ENCODE data around the gene ZNF587B. TPM values are rescaled to one million over a fixed set of nuclear protein-coding genes. Genes with fewer than 3 reads are reported as not detected.
A peak's percentile ranks its signal among the peaks of the same experiment; 100 is the strongest.
"Not testable (repeated sequence)": the region's sequence is repeated elsewhere in the genome, so short reads cannot be mapped to it uniquely, and the experiment has no call there.

The ZNF587B gene
- total and polyA plus RNA-seq, 2 donors (not counting 1 experiment from before 2014, with no cell fraction given) = 6.5 to 12.4 TPM

- not testable (repeated sequence) for H3K4me1 ChIP-seq (ENCODE audit: control insufficient read depth, extremely low read depth, insufficient read depth, low read length); H3K27me3 ChIP-seq (ENCODE audit: control insufficient read depth, insufficient read depth, low read length); H3K27ac ChIP-seq (ENCODE audit: insufficient read depth, low read length); H3K4me2 ChIP-seq (ENCODE audit: extremely low read depth, insufficient read depth, low read length); H4K20me1 ChIP-seq (ENCODE audit: control insufficient read depth, extremely low read depth, insufficient read depth, low read length); H3K36me3 ChIP-seq (ENCODE audit: control insufficient read depth, insufficient read depth, low read length); H2AFZ ChIP-seq (ENCODE audit: low read length); DNase-seq (ENCODE audit: low read depth in 2 of 2); H3K4me3 ChIP-seq (replicated peaks in 1 of 4; ENCODE audit: control extremely low read depth in 1 of 4, insufficient read depth in 1 of 4, low read depth in 3 of 4, low read length in 4 of 4); H3K9ac ChIP-seq (ENCODE audit: insufficient read depth, low read length); H3K9me3 ChIP-seq (ENCODE audit: control insufficient read depth, insufficient read depth, low read depth, low read length)
- H3K79me2 ChIP-seq (ENCODE audit: control insufficient read depth, insufficient read depth, low read length) = peaks cover 53% of the 10 kb centered on the region
Observed at GRCh38 chr19:57823608-57824007, 6.5 kb upstream of the ZNF587B start.

DNA sequence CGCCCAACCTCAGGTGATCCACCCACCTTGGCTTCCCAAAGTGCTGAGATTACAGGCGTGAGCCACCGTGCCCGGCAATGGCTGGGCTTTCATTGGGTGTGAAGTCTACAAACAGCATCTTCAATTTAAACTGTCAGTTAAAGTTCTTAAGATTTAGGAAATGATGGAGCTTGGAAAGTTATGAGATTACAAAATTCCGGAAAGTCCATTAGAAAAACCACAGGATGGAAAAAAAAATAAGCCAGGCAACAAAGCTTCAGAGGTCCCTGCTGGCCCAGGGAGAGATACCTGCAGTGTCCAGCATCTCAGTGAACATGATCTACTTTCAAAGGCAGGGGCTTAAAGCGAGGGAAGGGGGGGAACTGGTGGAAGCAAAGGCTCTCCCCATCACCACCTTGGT lies 4.6 kb upstream of the ZNF587B start:
- TF ChIP-seq EZH2 (IDR thresholded peaks at IDR 0.05; ENCODE audit: low read length, missing control alignments) = no peak
- TF ChIP-seq, protein P1, sequence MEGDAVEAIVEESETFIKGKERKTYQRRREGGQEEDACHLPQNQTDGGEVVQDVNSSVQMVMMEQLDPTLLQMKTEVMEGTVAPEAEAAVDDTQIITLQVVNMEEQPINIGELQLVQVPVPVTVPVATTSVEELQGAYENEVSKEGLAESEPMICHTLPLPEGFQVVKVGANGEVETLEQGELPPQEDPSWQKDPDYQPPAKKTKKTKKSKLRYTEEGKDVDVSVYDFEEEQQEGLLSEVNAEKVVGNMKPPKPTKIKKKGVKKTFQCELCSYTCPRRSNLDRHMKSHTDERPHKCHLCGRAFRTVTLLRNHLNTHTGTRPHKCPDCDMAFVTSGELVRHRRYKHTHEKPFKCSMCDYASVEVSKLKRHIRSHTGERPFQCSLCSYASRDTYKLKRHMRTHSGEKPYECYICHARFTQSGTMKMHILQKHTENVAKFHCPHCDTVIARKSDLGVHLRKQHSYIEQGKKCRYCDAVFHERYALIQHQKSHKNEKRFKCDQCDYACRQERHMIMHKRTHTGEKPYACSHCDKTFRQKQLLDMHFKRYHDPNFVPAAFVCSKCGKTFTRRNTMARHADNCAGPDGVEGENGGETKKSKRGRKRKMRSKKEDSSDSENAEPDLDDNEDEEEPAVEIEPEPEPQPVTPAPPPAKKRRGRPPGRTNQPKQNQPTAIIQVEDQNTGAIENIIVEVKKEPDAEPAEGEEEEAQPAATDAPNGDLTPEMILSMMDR (conservative IDR thresholded peaks at IDR 0.05 in 1 of 2, IDR thresholded peaks at IDR 0.05 in 1 of 2; ENCODE audit: low read depth in 1 of 2, low read length in 2 of 2) = no peak
- Histone ChIP-seq H3K4me1 (ENCODE audit: control insufficient read depth, extremely low read depth, insufficient read depth, low read length) (peaks cover 5% of the 10 kb centered on the region), H3K27ac (ENCODE audit: insufficient read depth, low read length) (no peak overlapping the region), H3K4me2 (ENCODE audit: extremely low read depth, insufficient read depth, low read length) (no peak overlapping the region), H3K9ac (ENCODE audit: insufficient read depth, low read length) (no peak overlapping the region), H3K9me3 (ENCODE audit: control insufficient read depth, insufficient read depth, low read depth, low read length) (no peaks in the 10 kb centered on the region), H3K4me3 (replicated peaks in 1 of 4; ENCODE audit: control extremely low read depth in 1 of 4, insufficient read depth in 1 of 4, low read depth in 3 of 4, low read length in 4 of 4) (no peak overlapping the region), H2AFZ (ENCODE audit: low read length) (no peak overlapping the region), H4K20me1 (ENCODE audit: control insufficient read depth, extremely low read depth, insufficient read depth, low read length) (no peaks in the 10 kb centered on the region), H3K36me3 (ENCODE audit: control insufficient read depth, insufficient read depth, low read length) (no peaks in the 10 kb centered on the region), H3K27me3 (ENCODE audit: control insufficient read depth, insufficient read depth, low read length) (no peaks in the 10 kb centered on the region), H3K79me2 (ENCODE audit: control insufficient read depth, insufficient read depth, low read length) (peaks cover 51% of the 10 kb centered on the region)
- DNase-seq (ENCODE audit: low read depth in 2 of 2) = no peak

GRCh38 chr19:57829316-57829715 lies 783 bp upstream of the ZNF587B start:
- Histone ChIP-seq H3K4me3 (replicated peaks in 1 of 4; ENCODE audit: control extremely low read depth in 1 of 4, insufficient read depth in 1 of 4, low read depth in 3 of 4, low read length in 4 of 4) (no peak overlapping the region), H4K20me1 (ENCODE audit: control insufficient read depth, extremely low read depth, insufficient read depth, low read length) (no peaks in the 10 kb centered on the region), H3K4me2 (ENCODE audit: extremely low read depth, insufficient read depth, low read length) (no peak overlapping the region)

GRCh38 chr19:57836991-57837390 lies 6.9 kb downstream of the ZNF587B start:
- H4K20me1 ChIP-seq (ENCODE audit: control insufficient read depth, extremely low read depth, insufficient read depth, low read length); H3K27ac ChIP-seq (ENCODE audit: insufficient read depth, low read length); H3K36me3 ChIP-seq (ENCODE audit: control insufficient read depth, insufficient read depth, low read length); H3K4me1 ChIP-seq (ENCODE audit: control insufficient read depth, extremely low read depth, insufficient read depth, low read length); DNase-seq (ENCODE audit: low read depth in 2 of 2); H3K9me3 ChIP-seq (ENCODE audit: control insufficient read depth, insufficient read depth, low read depth, low read length); H3K9ac ChIP-seq (ENCODE audit: insufficient read depth, low read length); H3K27me3 ChIP-seq (ENCODE audit: control insufficient read depth, insufficient read depth, low read length); H3K4me3 ChIP-seq (replicated peaks in 1 of 4; ENCODE audit: control extremely low read depth in 1 of 4, insufficient read depth in 1 of 4, low read depth in 3 of 4, low read length in 4 of 4); H3K4me2 ChIP-seq (ENCODE audit: extremely low read depth, insufficient read depth, low read length); H2AFZ ChIP-seq (ENCODE audit: low read length): not testable (repeated sequence)
- peaks cover 22% of the 10 kb centered on the region for H3K79me2 ChIP-seq (ENCODE audit: control insufficient read depth, insufficient read depth, low read length)

More at GRCh38 chr19:57829316-57829715, 783 bp upstream of the ZNF587B start:
- Histone ChIP-seq H3K4me1 (ENCODE audit: control insufficient read depth, extremely low read depth, insufficient read depth, low read length) (peaks cover 2% of the 10 kb centered on the region), H3K9me3 (ENCODE audit: control insufficient read depth, insufficient read depth, low read depth, low read length) (no peaks in the 10 kb centered on the region), H3K27ac (ENCODE audit: insufficient read depth, low read length) (no peak overlapping the region), H3K36me3 (ENCODE audit: control insufficient read depth, insufficient read depth, low read length) (no peaks in the 10 kb centered on the region), H3K79me2 (ENCODE audit: control insufficient read depth, insufficient read depth, low read length) (peaks cover 36% of the 10 kb centered on the region), H3K27me3 (ENCODE audit: control insufficient read depth, insufficient read depth, low read length) (no peaks in the 10 kb centered on the region), H2AFZ (ENCODE audit: low read length) (no peak overlapping the region), H3K9ac (ENCODE audit: insufficient read depth, low read length) (no peak overlapping the region)
- TF ChIP-seq, protein P1 (conservative IDR thresholded peaks at IDR 0.05 in 1 of 2, IDR thresholded peaks at IDR 0.05 in 1 of 2; ENCODE audit: low read depth in 1 of 2, low read length in 2 of 2) = no peak
- no peak for TF ChIP-seq EZH2 (IDR thresholded peaks at IDR 0.05; ENCODE audit: low read length, missing control alignments)
- peak in 1 of 2 donors; percentile 49 for DNase-seq (ENCODE audit: low read depth in 2 of 2)

DNA sequence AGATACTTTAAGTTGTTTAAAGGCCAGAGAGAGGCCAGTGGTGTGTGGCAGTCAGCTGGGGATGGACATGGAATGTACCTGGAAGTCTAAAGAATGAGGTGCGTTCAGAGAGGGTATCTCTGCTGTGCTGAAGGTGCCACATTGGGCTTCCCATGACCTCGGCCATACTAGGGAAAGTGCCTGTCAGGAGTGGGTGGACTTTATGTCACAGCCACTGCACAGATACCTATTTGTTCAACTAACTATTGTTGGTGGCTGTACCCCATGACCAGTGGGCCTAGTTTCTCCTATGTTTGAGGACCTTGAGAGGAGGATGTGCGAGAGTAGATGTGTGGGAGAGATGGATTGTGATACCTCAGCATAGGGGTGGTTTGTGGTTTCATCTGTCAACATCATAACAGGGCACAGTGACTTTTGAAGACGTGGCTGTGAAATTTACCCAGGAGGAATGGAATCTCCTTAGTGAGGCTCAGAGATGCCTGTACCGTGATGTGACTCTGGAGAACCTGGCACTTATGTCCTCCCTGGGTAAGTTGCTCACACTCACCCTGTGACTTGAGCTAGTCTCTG lies 8.6 kb downstream of the ZNF587B start:
- not testable (repeated sequence) for H3K36me3 ChIP-seq (ENCODE audit: control insufficient read depth, insufficient read depth, low read length); H3K4me3 ChIP-seq (replicated peaks in 1 of 4; ENCODE audit: control extremely low read depth in 1 of 4, insufficient read depth in 1 of 4, low read depth in 3 of 4, low read length in 4 of 4); H3K27ac ChIP-seq (ENCODE audit: insufficient read depth, low read length); H3K4me2 ChIP-seq (ENCODE audit: extremely low read depth, insufficient read depth, low read length); H3K9me3 ChIP-seq (ENCODE audit: control insufficient read depth, insufficient read depth, low read depth, low read length); H2AFZ ChIP-seq (ENCODE audit: low read length); H3K27me3 ChIP-seq (ENCODE audit: control insufficient read depth, insufficient read depth, low read length); DNase-seq (ENCODE audit: low read depth in 2 of 2); H3K4me1 ChIP-seq (ENCODE audit: control insufficient read depth, extremely low read depth, insufficient read depth, low read length); H4K20me1 ChIP-seq (ENCODE audit: control insufficient read depth, extremely low read depth, insufficient read depth, low read length); H3K9ac ChIP-seq (ENCODE audit: insufficient read depth, low read length)
- peaks cover 15% of the 10 kb centered on the region for H3K79me2 ChIP-seq (ENCODE audit: control insufficient read depth, insufficient read depth, low read length)
